Mesothelial cell of epicardium (in vitro differentiated cells): ENCODE data around the gene PHAF1. TPM values are rescaled to one million over a fixed set of nuclear protein-coding genes. Genes with fewer than 3 reads are reported as not detected.

Source experiments
- DNase-seq, 2 experiments: peaks; one replicate each; pipeline ENCODE4 v3.0.0; 2021; ENCODE audit warnings: low spot score in 2 of 2; ENCODE audit not compliant: unreplicated experiment in 2 of 2
- H3K27ac Mint-ChIP-seq: 2 replicates; pipeline ENCODE4 v1.8.0; 2021; ENCODE audit warnings: mixed read lengths
- H3K27me3 Mint-ChIP-seq: 2 replicates; pipeline ENCODE4 v1.8.0; 2021; ENCODE audit warnings: low read depth, mixed read lengths
- H3K36me3 Mint-ChIP-seq: 2 replicates; pipeline ENCODE4 v1.8.0; 2021; ENCODE audit warnings: mixed read lengths
- H3K4me1 Mint-ChIP-seq: 2 replicates; pipeline ENCODE4 v1.8.0; 2021; ENCODE audit warnings: mixed read lengths
- H3K4me3 Mint-ChIP-seq: 2 replicates; pipeline ENCODE4 v1.8.0; 2021; ENCODE audit warnings: mild to moderate bottlenecking, moderate library complexity, mixed read lengths
- H3K9me3 Mint-ChIP-seq: 2 replicates; pipeline ENCODE4 v1.8.0; 2021; ENCODE audit warnings: mixed read lengths
- total RNA-seq: library from RNA; stranded (reverse); gene quantifications from 3 replicates; pipeline ENCODE4 v1.2.1, GENCODE V29; 2021
- TF ChIP-seq, protein P1 (sequence below): fragments of 200-600 bp; sonication (generic); IDR thresholded peaks from one replicate; pipeline ENCODE4 v1.5.0; 2021; ENCODE audit warnings: antibody characterized with exemption; ENCODE audit not compliant: unreplicated experiment

Gene PHAF1
- total RNA-seq, 1 donor from 2014 or later, result 20.9 TPM

DNA sequence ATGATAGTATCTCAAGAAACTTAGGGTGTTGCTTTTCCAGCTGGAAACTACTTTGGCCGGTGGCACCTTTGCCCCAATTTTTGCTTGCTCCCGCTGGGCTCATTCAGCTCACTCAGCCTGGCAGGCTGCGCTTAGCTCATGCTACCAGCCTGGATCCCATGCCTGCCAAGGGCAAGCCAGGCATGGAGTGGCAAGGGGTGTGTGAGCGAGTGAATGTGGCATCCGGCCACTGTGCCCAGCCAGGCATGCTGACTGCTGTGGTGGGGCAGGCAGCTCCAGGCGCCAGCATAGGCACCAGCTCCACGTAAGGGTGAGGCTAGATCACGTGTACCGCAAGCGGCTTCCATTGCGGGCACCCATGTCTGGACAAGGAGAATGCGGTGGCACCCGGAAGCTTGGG lies 31.6 kb downstream of the PHAF1 start:
- Mint-ChIP-seq H3K27ac (no peak overlapping the region), H3K4me3 (no peak overlapping the region), H3K4me1 (no peaks in the 10 kb centered on the region), H3K27me3 (no peaks in the 10 kb centered on the region), H3K9me3 (no peaks in the 10 kb centered on the region), H3K36me3 (peaks cover 40% of the 10 kb centered on the region)
- DNase-seq, result no peak
- TF ChIP-seq, protein P1, sequence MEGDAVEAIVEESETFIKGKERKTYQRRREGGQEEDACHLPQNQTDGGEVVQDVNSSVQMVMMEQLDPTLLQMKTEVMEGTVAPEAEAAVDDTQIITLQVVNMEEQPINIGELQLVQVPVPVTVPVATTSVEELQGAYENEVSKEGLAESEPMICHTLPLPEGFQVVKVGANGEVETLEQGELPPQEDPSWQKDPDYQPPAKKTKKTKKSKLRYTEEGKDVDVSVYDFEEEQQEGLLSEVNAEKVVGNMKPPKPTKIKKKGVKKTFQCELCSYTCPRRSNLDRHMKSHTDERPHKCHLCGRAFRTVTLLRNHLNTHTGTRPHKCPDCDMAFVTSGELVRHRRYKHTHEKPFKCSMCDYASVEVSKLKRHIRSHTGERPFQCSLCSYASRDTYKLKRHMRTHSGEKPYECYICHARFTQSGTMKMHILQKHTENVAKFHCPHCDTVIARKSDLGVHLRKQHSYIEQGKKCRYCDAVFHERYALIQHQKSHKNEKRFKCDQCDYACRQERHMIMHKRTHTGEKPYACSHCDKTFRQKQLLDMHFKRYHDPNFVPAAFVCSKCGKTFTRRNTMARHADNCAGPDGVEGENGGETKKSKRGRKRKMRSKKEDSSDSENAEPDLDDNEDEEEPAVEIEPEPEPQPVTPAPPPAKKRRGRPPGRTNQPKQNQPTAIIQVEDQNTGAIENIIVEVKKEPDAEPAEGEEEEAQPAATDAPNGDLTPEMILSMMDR, result no peak

DNA sequence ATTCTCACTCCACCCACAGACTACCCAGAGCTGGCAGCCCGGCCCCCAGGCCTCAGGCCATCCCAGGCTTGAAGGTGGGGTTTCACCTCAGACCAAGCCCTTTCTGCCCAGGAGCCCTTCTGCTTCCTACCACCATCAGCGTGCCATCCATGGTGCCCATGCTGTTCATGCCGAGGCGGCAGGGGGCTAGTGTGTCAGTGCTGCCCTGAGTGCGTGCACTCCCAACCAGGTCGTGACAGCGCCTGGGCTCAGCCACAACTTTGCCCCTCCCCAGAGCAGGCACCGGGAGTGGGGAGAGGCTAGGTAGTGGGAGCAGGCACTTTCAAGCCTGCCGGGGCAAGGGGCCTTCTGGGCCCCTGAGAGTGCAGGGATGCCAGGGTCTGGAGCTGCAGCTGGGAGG lies 32.6 kb downstream of the PHAF1 start:
- peaks cover 40% of the 10 kb centered on the region for H3K36me3 Mint-ChIP-seq
- no peak overlapping the region for H3K27ac Mint-ChIP-seq
- TF ChIP-seq, protein P1, result no peak
- H3K4me3 Mint-ChIP-seq, result no peak overlapping the region
- no peaks in the 10 kb centered on the region for H3K9me3 Mint-ChIP-seq
- DNase-seq, result no peak
- no peaks in the 10 kb centered on the region for H3K27me3 Mint-ChIP-seq
- H3K4me1 Mint-ChIP-seq, result no peaks in the 10 kb centered on the region

DNA sequence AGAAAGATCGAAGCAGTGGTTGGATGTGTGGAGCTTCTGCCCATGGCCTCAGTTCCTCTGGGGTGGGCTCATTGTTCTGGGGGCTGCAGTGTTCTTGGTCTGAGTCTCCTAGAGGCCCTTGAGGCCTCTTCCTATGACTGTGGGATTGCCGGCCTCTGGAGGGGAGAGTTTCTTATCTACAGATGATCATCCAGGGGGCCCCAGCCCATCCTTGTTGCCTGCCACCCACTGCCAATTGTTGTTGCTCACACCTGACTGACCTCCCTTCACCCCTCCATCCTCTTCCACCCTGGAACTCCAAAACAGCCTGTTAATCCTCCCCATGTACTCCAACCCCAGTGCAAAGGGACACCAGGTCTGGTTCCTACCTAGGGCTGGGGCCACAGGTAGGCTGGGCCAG lies 35.2 kb downstream of the PHAF1 start:
- peaks cover 5% of the 10 kb centered on the region for H3K27me3 Mint-ChIP-seq
- H3K4me1 Mint-ChIP-seq, result no peaks in the 10 kb centered on the region
- H3K4me3 Mint-ChIP-seq, result no peak overlapping the region
- TF ChIP-seq, protein P1, result no peak
- H3K27ac Mint-ChIP-seq, result no peak overlapping the region
- peaks cover 43% of the 10 kb centered on the region for H3K36me3 Mint-ChIP-seq
- no peak for DNase-seq
- no peaks in the 10 kb centered on the region for H3K9me3 Mint-ChIP-seq

DNA sequence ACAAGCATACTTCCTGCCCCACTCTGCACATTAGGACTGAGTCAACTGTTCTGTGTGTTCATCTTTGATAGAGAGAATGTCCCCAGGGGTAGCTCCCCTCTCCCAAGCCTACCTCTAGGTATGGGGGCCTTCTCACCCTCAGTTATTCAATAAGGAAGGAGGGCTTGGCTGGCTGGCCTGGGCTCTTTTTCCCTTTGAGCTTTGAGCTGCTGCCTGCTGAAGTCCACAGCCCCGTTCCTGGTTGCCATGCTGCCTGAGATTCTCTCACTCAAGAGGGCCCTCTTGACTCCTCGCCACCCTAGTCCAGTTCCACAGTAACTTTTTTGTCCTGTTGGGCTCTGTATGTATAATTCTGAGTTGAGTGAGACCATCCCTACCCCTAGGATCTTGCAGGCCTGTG lies 36.0 kb downstream of the PHAF1 start:
- no peaks in the 10 kb centered on the region for H3K9me3 Mint-ChIP-seq
- H3K27me3 Mint-ChIP-seq, result peaks cover 5% of the 10 kb centered on the region
- H3K27ac Mint-ChIP-seq, result no peak overlapping the region
- TF ChIP-seq, protein P1, result no peak
- no peak for DNase-seq
- H3K36me3 Mint-ChIP-seq, result peaks cover 36% of the 10 kb centered on the region
- H3K4me3 Mint-ChIP-seq, result no peak overlapping the region
- H3K4me1 Mint-ChIP-seq, result no peaks in the 10 kb centered on the region

DNA sequence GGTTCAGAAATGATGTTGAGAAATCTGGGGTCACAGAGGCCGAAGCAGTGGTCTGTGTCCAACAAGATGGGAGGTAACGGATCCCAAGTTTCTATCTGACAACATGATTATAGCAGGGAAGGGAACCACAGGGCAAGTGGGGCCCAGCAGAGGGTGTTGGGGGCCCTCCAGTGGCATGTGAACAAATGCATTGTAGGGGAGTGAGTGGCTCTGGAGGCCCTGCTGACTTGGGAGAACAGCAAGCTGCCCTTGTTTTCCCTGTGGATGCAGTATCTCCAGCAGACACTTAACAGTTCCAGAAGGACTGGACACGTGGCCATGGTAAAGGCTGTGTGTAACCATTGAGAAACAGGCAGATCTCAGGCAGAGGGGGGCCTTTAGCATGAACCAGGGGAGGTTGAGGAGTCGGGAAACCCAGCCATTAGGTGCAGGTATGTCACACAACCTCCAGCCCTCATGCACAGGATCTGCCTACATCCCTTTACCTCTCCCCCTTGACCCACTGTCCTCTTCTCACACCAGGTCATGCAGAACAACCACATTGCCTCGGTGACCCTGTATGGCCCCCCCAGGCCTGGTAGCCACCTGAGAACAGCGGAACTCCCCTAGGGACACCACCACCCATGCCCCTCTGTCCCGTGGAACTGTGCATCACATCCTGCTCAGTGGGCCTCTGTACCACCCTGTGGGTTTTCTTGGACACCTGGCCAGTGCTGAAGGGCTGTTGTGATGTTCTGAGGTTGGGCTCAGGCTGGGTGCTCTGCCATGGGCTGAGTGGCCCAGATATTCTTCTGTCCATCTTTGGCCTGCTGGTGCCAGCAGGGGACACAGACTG lies 37.0 kb downstream of the PHAF1 start:
- Mint-ChIP-seq H3K4me3 (no peak overlapping the region), H3K27me3 (peaks cover 11% of the 10 kb centered on the region), H3K9me3 (no peaks in the 10 kb centered on the region), H3K27ac (no peak overlapping the region), H3K4me1 (peaks cover 5% of the 10 kb centered on the region), H3K36me3 (peaks cover 31% of the 10 kb centered on the region)
- TF ChIP-seq, protein P1, result no peak
- no peak for DNase-seq
